NB4 (cell line): ENCODE data around the gene SLC7A6.

Experiments
- DNase-seq: peaks from one replicate; pipeline ENCODE4 v3.0.0; 2010; ENCODE audit warnings: low read depth
- H3K4me3 ChIP-seq: one replicate; pipeline ENCODE4 v1.5.1; 2011; ENCODE audit warnings: mild to moderate bottlenecking, low read depth, low read length, moderate library complexity
- CTCF ChIP-seq: IDR thresholded peaks from one replicate; pipeline ENCODE4 v1.5.1; 2012; ENCODE audit warnings: low read depth, low read length
- MYC ChIP-seq: IDR thresholded peaks from 2 replicates; pipeline ENCODE4 v1.6.1; 2011; ENCODE audit warnings: low read depth, low read length
- POLR2A ChIP-seq: IDR thresholded peaks from 2 replicates; pipeline ENCODE4 v1.6.1; 2011; ENCODE audit warnings: mild to moderate bottlenecking; ENCODE audit not compliant: insufficient read length; ENCODE audit errors: extremely low read depth
- TF ChIP-seq, protein P1 (sequence below): IDR thresholded peaks from 2 replicates; pipeline ENCODE4 v1.6.1; 2011; ENCODE audit warnings: low read depth, low read length

The SLC7A6 gene

DNA sequence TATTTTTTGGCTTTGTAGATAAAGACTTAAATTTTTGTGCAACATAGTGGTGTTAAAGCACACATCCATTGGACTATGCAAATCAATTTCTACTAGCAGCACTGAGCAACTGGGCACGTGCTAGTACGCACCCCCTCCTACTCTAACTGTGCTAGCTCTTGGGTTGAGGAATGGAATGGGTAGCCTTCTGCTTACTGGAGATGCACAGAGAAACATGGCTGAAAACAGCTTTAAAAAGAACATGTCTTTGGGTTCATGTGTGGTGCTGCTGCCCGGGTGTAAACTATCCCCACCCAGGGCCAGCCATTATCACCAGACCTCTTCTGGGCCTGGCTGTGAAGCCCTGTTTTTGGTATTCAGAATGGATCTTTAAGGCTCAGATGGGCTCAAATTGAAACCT lies 35.7 kb upstream of the SLC7A6 start:
- no peak for TF ChIP-seq POLR2A
- no peak for TF ChIP-seq CTCF
- TF ChIP-seq, protein P1, sequence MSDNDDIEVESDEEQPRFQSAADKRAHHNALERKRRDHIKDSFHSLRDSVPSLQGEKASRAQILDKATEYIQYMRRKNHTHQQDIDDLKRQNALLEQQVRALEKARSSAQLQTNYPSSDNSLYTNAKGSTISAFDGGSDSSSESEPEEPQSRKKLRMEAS, result no peak
- no peak for TF ChIP-seq MYC
- DNase-seq, result no peak
- H3K4me3 ChIP-seq, result no peak overlapping the region

- no peak overlapping the region for H3K4me3 ChIP-seq
- TF ChIP-seq, protein P1, result no peak
- TF ChIP-seq MYC, result no peak
- peak; percentile 80 for TF ChIP-seq CTCF
- no peak for TF ChIP-seq POLR2A
- peak; percentile 64 for DNase-seq
These were observed 34.7 kb upstream of the SLC7A6 start for GRCh38 chr16:68229431-68230175.

DNA sequence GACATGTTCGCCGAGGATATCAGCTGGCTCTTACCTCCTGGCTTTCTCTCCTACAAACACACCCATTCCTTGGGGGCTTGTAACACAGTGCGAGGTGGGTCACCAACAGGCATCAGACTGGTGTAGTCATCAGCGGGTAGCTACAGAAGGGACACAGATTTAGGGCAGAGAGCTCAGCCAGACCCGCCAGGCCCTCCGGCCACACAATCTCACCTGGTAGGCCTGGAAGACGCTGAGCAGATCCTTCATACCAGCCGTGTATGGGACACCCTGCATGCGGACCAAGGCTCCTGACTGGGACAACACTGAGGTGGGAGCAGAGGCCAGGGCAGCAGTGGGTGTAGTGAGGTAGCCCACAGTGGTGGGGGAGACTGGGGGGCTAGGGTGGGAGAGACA lies 34.2 kb upstream of the SLC7A6 start:
- H3K4me3 ChIP-seq, result no peak overlapping the region
- TF ChIP-seq, protein P1, result no peak
- TF ChIP-seq POLR2A (no peak), CTCF (no peak), MYC (no peak)
- no peak for DNase-seq

DNA sequence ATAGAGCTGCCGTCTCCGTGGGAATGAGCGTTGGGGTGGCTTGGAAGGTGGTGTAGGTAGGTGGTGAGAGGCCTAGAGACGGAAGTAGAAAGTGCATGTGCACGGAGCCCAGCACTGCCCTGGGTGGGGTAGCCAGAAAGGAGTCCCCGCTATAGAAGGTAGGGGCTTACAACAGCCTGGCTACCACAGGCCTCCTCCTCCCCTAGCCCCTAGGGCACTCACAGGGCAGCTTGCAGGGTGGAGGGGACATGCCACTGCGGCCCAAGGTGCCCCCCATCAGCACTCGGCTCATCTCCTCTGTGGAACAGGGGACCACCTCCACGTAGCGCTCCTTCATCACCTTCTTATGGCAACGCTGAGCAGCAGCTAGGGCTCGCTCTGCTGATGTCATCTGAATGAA lies 33.4 kb upstream of the SLC7A6 start:
- no peak for DNase-seq
- H3K4me3 ChIP-seq, result no peak overlapping the region
- TF ChIP-seq CTCF, result no peak
- TF ChIP-seq, protein P1, result no peak
- no peak for TF ChIP-seq POLR2A
- TF ChIP-seq MYC, result no peak

DNA sequence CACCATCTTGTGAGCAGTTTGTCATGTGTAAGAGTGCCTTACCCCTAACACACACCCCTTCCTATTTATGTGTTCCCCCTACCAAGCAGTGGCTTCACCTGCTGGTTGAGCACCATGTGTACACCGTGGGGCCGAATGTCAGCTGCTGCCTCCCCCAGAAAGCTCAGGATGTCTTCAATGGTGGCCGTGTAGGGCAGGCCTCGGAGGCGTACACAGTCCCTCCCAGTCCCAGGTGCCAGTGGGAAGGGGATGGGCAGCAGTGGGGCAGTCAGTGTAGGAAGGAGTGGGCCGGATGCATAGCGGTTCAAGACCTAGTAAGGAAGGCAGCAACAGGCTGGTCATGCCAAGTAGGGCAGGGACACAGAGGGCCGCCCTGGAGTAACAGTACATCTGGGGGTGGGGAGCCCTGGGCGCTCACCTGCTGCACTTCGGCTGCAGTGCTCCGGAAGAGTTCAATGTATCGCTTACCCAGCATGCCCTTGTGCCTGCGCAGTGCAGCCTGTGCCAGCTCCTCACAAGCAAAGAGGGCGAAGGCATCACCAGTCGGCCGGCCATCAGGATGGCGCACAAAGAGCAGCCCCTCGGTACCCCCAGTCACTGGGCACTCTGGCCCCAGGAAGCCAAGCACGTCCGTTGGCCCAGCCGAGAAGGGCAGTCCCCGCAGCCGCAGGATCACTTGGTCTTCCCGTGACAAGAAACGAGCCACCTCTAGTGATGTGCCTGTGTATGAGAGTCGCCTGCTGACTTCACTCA lies 32.8 kb upstream of the SLC7A6 start:
- no peak for TF ChIP-seq MYC
- no peak for TF ChIP-seq POLR2A
- TF ChIP-seq, protein P1, result no peak
- no peak for TF ChIP-seq CTCF
- H3K4me3 ChIP-seq, result no peak overlapping the region
- DNase-seq, result no peak
